ENCODE measurements around the gene FUT2. TPM values are rescaled to one million over a fixed set of nuclear protein-coding genes. Genes with fewer than 3 reads are reported as not detected.

The FUT2 gene
- total and polyA plus RNA-seq, 3 donors from 2014 or later = 0.12 to 0.47 (median 0.20) TPM

DNA sequence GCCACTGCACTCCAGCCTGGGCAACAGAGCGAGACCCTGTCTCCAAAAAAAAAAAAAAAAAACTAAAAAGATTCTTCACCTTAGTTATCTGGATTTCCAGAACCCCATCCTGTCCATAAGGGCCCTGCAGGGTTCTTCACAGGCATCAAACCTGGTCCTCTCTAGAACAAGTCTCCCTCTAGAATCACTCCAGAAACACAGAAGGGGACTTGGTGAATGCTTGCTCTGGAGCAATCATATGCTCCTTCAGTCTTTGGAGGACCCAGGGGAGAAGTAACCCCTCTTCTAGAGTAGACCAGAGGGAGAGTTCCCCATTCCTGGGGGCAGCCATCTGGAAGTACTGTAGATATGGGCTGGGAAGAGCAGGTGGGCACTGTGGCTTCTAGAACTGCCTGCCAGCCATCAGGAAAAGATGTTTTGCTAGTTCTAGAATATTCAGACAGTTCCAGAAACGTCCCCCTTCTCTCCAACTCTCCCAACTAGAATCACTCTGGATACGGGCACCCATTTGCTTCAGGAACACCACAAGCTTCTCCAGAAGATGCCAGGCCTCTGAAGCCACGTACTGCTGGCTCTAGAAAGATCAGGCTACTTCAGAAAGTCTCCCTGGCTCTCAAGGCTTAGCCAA is 53.9 kb downstream of the FUT2 start:
- H3K4me3 ChIP-seq = no peak overlapping the region
- no peaks in the 10 kb centered on the region for H3K27me3 ChIP-seq
- peaks cover 27% of the 10 kb centered on the region for H3K4me1 ChIP-seq
- no peaks in the 10 kb centered on the region for H3K9me3 ChIP-seq
- TF ChIP-seq CTCF (IDR thresholded peaks at IDR 0.05) (no peak), POLR2A (IDR thresholded peaks at IDR 0.05) (no peak)
- WGBS, 2 donors = 83 to 85% methylated on average over 4 of the region's 4 CpGs
- H3K36me3 ChIP-seq (ENCODE audit: low read depth, missing control alignments) = no peaks in the 10 kb centered on the region
- no peak overlapping the region for H3K27ac ChIP-seq
- intact Hi-C loops (cut with DNase I; ENCODE audit: low total_unique reads) = no loop called here
- DNase-seq = no peak

DNA sequence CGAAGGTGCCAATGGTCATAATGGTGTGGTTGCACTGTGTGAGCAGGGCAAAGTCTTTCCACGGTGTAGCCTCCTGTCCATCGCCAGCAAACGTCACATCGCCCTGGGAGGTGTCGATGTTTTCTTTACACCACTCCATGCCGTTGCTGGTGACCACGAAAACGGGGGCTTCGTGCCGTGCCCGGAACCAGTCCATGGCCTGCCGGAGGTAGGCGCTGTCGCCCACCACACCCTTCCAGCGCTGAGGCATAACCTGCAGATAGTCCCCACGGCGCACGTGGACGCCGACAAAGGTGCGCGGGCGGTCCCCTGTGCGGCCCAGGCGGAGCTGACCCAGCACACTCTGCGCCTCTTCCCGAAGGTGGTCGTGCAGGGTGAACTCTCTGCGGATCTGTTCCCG is 54.6 kb downstream of the FUT2 start:
- no peak for TF ChIP-seq CTCF (IDR thresholded peaks at IDR 0.05)
- TF ChIP-seq POLR2A (IDR thresholded peaks at IDR 0.05) = no peak
- Histone ChIP-seq H3K36me3 (ENCODE audit: low read depth, missing control alignments) (no peaks in the 10 kb centered on the region), H3K27me3 (no peaks in the 10 kb centered on the region), H3K4me1 (peaks cover 27% of the 10 kb centered on the region), H3K9me3 (no peaks in the 10 kb centered on the region), H3K4me3 (no peak overlapping the region), H3K27ac (no peak overlapping the region)
- no peak for DNase-seq
- 64 to 89% methylated on average over 24 to 31 of the region's 31 CpGs for WGBS, 2 donors
- intact Hi-C loops (cut with DNase I; ENCODE audit: low total_unique reads) = no loop called here

- Histone ChIP-seq H3K36me3 (ENCODE audit: low read depth, missing control alignments) (no peaks in the 10 kb centered on the region), H3K4me1 (peaks cover 27% of the 10 kb centered on the region), H3K27ac (no peak overlapping the region), H3K27me3 (no peaks in the 10 kb centered on the region), H3K9me3 (no peaks in the 10 kb centered on the region), H3K4me3 (no peak overlapping the region)
- no peak for DNase-seq
- WGBS, 2 donors = 78 to 81% methylated on average over 29 of the region's 29 CpGs
- TF ChIP-seq POLR2A (IDR thresholded peaks at IDR 0.05) (no peak), CTCF (IDR thresholded peaks at IDR 0.05) (no peak)
- intact Hi-C loops (cut with DNase I; ENCODE audit: low total_unique reads) = no loop called here
Measured at GRCh38 chr19:48750771-48751504, 55.2 kb downstream of the FUT2 start.

DNA sequence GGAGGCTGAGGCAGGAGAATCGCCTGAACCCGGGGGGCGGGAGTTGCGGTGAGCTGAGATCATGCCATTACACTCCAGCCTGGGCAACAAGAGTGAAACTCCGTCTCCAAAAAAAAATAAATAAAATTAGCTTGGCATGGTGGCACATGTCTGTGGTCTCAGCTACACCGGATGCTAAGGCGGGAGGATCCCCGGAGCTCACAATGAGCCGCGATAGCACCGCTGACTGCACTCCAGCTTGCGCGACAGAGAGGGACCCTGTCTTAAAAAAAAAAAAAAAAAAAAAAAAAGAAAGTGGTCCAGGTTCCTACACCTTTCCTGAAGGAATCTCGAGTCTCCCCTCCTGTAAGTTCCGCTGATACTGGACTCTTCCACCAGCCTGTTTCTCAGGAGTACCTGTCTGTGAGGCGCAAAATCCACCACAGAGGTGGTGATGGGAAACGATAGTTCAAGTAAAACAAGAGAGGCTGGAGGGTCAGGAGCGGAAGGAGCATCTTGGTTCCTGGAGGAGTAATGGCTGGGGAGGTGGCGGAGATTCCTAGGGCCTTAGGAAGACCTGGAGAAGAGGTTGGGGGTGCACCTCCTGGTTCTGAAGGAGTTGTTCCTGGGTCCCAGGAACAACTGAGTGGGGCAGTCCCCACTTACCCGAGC is 56.2 kb downstream of the FUT2 start:
- WGBS, 2 donors = 15 to 29% methylated on average over 20 of the region's 20 CpGs
- Histone ChIP-seq H3K27me3 (no peaks in the 10 kb centered on the region), H3K36me3 (ENCODE audit: low read depth, missing control alignments) (no peaks in the 10 kb centered on the region), H3K4me1 (peaks cover 27% of the 10 kb centered on the region), H3K9me3 (no peaks in the 10 kb centered on the region), H3K4me3 (peak overlapping the region; percentile 17 to 54), H3K27ac (peak overlapping the region in 1 of 2 donors; percentile 71)
- intact Hi-C loops (cut with DNase I; ENCODE audit: low total_unique reads) = no loop called here
- no peak for DNase-seq
- no peak for TF ChIP-seq POLR2A (IDR thresholded peaks at IDR 0.05)
- TF ChIP-seq CTCF (IDR thresholded peaks at IDR 0.05) = no peak
